ENCODE data around the gene DNAJB1. TPM values are rescaled to one million over a fixed set of nuclear protein-coding genes. Genes with fewer than 3 reads are reported as not detected.
A peak's percentile ranks its signal among the peaks of the same experiment; 100 is the strongest.

The DNAJB1 gene
- total and polyA plus RNA-seq, 2 of the 13 experiments (the other 11 are each of a cell fraction or from before 2014, with no cell fraction given): 87.5 to 97.3 TPM

GRCh38 chr19:14529254-14530004 is 11.2 kb upstream of the DNAJB1 start, which contains the start of gene TECR (continued):
- peak; percentile 75; the same call in 1 of the 2 replicates for TF ChIP-seq ZNF276 (CRISPR knock-in tag; IDR thresholded peaks at IDR 0.05; ENCODE audit: low read depth)
- TF ChIP-seq ZNF274 (CRISPR knock-in tag; IDR thresholded peaks at IDR 0.05): peak; percentile 92
- no peak for TF ChIP-seq PRPF4 (IDR thresholded peaks at IDR 0.05; ENCODE audit: low read depth, low read length, poor library complexity, severe bottlenecking)
- TF ChIP-seq, protein P1, sequence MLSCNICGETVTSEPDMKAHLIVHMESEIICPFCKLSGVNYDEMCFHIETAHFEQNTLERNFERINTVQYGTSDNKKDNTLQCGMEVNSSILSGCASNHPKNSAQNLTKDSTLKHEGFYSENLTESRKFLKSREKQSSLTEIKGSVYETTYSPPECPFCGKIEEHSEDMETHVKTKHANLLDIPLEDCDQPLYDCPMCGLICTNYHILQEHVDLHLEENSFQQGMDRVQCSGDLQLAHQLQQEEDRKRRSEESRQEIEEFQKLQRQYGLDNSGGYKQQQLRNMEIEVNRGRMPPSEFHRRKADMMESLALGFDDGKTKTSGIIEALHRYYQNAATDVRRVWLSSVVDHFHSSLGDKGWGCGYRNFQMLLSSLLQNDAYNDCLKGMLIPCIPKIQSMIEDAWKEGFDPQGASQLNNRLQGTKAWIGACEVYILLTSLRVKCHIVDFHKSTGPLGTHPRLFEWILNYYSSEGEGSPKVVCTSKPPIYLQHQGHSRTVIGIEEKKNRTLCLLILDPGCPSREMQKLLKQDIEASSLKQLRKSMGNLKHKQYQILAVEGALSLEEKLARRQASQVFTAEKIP (CRISPR knock-in tag; IDR thresholded peaks at IDR 0.05; ENCODE audit: borderline replicate concordance): no peak
- no peak for TF ChIP-seq HOXA9 (CRISPR knock-in tag; IDR thresholded peaks at IDR 0.05; ENCODE audit: borderline replicate concordance)
- TF ChIP-seq ZNF598 (CRISPR knock-in tag; IDR thresholded peaks at IDR 0.05; ENCODE audit: borderline replicate concordance): no peak; the same call in none of the 2 replicates
- no peak for TF ChIP-seq BCL6 (CRISPR knock-in tag; IDR thresholded peaks at IDR 0.05)
- no peak for TF ChIP-seq ZNF790 (CRISPR knock-in tag; IDR thresholded peaks at IDR 0.05; ENCODE audit: borderline replicate concordance)
- TF ChIP-seq, protein P2, sequence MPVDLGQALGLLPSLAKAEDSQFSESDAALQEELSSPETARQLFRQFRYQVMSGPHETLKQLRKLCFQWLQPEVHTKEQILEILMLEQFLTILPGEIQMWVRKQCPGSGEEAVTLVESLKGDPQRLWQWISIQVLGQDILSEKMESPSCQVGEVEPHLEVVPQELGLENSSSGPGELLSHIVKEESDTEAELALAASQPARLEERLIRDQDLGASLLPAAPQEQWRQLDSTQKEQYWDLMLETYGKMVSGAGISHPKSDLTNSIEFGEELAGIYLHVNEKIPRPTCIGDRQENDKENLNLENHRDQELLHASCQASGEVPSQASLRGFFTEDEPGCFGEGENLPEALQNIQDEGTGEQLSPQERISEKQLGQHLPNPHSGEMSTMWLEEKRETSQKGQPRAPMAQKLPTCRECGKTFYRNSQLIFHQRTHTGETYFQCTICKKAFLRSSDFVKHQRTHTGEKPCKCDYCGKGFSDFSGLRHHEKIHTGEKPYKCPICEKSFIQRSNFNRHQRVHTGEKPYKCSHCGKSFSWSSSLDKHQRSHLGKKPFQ (CRISPR knock-in tag; IDR thresholded peaks at IDR 0.05; ENCODE audit: insufficient replicate concordance): no peak
- TF ChIP-seq MED8 (CRISPR knock-in tag; IDR thresholded peaks at IDR 0.05; ENCODE audit: insufficient replicate concordance): peak; percentile 37
- TF ChIP-seq CSRNP1 (CRISPR knock-in tag; IDR thresholded peaks at IDR 0.05): peak; percentile 76; the same call in 1 of the 2 replicates
- no peak for TF ChIP-seq ZNF713 (CRISPR knock-in tag; IDR thresholded peaks at IDR 0.05)
- TF ChIP-seq, protein P3, sequence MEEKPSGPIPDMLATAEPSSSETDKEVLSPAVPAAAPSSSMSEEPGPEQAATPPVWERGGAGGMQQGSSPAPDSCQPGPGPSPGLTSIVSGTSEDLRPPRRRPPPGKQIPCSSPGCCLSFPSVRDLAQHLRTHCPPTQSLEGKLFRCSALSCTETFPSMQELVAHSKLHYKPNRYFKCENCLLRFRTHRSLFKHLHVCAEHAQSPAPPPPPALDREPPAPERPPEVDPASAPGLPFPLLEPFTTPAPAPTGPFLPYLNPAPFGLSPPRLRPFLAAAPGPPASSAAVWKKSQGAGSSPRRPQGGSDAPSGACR (CRISPR knock-in tag; IDR thresholded peaks at IDR 0.05): peak; percentile 88; the same call in 1 of the 2 replicates
- TF ChIP-seq, protein P4, sequence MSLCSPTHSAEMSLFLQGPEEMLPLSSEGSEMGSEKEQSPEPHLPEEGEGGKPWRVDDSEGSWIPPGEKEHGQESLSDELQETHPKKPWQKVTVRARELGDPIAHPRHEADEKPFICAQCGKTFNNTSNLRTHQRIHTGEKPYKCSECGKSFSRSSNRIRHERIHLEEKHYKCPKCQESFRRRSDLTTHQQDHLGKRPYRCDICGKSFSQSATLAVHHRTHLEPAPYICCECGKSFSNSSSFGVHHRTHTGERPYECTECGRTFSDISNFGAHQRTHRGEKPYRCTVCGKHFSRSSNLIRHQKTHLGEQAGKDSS (CRISPR knock-in tag; IDR thresholded peaks at IDR 0.05; ENCODE audit: borderline replicate concordance, low read depth): no peak
- TF ChIP-seq ZNF800 (CRISPR knock-in tag; IDR thresholded peaks at IDR 0.05): no peak
- TF ChIP-seq GATA4 (IDR thresholded peaks at IDR 0.05; ENCODE audit: borderline replicate concordance, low read depth): peak; percentile 56; the same call in 1 of the 2 replicates
- no peak for TF ChIP-seq ZNF143 (CRISPR knock-in tag; IDR thresholded peaks at IDR 0.05)
